ENCODE measurements around the gene RNF121.

Gene RNF121

GRCh38 chr11:71991494-71991893 is 62.6 kb downstream of the RNF121 start:
- DNase-seq: no peak

DNA sequence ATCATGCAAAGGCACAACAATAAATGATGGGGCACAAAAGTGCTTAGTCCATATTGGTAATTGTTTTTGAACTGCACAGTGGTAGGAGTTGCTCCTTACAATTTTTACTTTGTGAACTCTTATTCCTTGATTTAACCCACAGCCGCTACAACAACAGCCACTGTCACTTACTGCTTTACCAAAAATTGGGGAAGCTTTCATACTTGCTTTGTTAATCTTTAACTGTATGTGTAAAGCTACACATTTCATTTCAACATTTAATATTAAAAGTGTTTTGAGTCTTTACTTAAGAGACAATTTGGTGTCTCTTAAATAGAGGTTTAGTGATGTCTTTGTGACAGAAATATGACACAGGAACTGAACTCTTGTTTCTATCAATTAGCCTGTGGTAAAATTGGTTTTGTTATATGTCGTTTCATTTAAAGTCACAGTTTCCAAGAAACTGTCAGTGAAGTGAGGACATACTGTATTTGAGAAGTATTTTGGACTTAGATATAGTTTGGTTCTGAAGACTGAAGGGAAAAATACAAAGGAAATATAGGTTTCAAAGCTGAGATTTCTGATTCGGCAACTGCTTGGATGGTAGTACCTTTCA is 63.4 kb downstream of the RNF121 start:
- no peak for DNase-seq

DNA sequence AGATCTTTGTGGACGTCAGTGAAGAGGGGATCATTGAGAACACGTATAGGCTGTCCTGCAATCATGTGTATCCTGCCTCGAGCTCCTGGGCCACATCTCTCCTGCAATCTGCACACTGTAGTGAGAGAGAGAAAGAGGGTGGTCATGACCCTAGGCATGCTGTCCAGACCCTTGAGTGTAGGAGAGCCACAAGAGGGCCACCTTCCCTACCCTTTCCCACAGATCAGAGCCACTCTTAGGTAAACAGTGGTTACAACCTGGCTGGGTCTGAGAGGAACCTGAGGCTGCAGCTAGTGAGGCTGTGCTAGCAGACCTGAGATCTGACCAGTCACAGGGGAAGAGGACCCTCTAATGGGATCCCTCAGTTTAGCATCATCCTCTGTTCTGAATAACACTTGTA is 65.9 kb downstream of the RNF121 start:
- no peak for DNase-seq

GRCh38 chr11:71995726-71996291 is 67.0 kb downstream of the RNF121 start:
- DNase-seq: no peak

DNA sequence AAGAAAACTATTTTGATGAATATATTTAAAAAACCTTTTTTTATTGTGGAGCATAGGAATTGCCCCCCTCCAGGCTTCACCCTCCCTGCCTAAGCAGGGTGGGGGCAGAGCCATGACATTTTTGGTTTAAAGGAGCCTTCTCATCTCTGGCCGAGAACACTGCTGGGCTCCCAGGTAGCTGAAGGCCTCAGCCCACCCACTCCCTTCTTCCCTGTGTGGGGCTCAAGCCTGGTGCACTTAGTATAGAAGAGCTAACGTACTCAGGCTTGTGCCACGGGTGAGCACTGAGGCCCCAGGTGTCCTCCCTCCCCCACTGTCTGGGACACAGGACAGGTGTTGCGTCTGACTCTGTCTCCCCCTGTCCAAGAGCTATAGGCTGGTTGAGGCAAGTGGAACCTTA is 67.7 kb downstream of the RNF121 start:
- no peak for DNase-seq

DNA sequence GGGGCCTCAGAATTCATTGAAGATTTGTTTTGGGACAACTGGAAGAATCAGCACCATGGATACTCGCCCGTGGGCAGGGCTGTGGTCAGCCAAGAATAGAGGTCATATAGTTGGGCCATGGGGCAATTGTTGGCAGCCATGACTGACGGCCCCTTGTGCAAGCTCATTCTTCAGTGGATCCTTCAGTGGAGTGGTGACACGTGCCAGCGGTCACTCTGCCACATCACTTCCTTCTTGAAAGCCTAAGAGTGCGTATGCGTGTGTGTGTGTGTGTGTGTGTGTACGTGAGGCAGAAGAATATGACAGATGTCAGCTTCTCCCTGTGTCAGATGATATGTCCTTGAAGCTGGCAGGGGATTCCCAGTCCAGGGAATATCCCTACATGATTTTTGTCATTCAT is 68.1 kb downstream of the RNF121 start:
- no peak for DNase-seq

GRCh38 chr11:71997594-71997993 is 68.7 kb downstream of the RNF121 start:
- no peak for DNase-seq

GRCh38 chr11:71998061-71998460 is 69.2 kb downstream of the RNF121 start:
- no peak for DNase-seq

DNA sequence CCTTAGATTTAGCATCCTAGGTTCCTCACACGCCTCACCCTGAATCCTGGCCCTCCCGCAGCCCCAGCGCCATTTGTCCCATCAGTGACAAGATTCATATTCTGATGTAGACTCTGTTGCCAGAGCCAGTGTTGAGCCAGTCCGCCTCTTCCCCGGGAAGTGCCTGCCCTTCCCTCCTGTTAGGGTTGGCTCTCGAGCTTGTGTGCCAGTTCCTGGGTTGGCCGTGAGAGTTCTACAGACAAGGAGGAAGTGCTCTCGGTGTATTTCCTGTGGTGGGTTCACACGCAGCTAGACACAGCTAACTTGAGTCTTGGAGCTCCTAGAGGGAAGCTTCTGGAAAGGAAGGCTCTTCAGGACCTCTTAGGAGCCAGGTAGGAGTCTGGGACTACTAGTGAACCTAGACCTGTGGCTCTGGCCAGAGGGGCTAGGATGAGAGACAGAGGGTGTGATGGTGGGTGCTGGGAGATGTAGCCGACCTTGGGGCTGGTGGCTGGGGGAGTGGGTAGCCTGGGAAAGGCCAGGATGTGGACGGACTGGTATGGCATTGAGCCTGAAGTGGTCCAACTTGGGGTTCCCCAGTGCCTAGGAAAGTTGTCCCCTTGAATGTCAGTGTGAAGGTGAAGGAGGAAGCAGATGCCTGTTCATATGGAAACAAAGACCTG is 69.9 kb downstream of the RNF121 start, which contains the start of gene IL18BP:
Gene IL18BP, plus strand, starts transcription at position 261 of the 662 bp plus-strand sequence. CDS start 1,076 bp downstream, outside the sequence.
- no peak for DNase-seq

- no peak for DNase-seq
Measured at GRCh38 chr11:71999362-71999761, 70.5 kb downstream of the RNF121 start.

DNA sequence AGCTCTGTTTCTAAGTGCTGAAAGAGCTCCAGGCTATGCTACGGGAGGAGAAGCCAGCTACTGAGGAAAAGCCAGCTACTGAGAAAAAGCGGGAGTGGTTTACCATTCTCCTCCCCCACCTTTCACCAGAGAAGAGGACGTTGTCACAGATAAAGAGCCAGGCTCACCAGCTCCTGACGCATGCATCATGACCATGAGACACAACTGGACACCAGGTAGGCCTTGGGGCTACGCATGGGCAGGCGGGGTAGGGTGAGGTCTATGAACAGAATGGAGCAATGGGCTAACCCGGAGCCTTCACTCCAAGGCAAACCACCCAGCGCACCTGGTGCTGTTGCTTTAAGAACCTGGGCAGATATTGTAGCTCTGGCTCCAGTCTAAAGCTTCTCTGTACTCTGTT is 71.0 kb downstream of the RNF121 start:
- DNase-seq: no peak

DNA sequence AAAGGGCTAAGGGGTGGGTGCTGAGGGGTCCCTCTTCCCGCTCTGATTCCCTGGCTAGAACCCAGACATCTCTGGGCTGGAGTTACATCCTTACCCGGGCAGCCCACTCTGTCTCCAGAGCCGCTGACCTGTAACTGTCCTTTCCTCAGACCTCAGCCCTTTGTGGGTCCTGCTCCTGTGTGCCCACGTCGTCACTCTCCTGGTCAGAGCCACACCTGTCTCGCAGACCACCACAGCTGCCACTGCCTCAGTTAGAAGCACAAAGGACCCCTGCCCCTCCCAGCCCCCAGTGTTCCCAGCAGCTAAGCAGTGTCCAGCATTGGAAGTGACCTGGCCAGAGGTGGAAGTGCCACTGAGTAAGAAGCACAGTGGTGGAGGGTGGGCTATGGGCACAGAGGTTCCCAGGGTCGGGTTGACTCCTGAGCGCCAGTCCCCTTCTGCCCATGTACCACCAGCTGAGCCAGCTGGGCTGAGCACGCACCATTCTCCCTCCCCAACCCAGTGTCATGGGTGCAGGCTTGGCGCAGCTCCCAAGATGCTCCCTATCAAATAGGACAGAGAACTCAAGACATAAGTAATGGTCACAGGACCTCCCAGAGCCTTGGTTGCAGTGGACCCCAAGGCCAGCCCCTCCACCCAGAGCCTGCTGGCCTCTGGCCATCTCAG is 71.5 kb downstream of the RNF121 start:
- DNase-seq: no peak

DNA sequence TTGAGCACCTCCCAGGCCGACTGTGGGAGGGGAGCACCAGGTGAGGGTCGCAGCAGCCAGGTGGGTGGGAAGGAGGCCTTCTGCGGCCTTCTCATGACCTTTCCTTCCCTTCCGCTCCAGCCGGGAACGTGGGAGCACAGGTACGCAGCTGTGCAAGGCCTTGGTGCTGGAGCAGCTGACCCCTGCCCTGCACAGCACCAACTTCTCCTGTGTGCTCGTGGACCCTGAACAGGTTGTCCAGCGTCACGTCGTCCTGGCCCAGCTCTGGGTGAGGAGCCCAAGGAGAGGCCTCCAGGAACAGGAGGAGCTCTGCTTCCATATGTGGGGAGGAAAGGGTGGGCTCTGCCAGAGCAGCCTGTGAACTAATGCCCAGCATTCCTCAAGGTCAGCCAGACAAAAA is 72.4 kb downstream of the RNF121 start:
- DNase-seq: no peak

DNA sequence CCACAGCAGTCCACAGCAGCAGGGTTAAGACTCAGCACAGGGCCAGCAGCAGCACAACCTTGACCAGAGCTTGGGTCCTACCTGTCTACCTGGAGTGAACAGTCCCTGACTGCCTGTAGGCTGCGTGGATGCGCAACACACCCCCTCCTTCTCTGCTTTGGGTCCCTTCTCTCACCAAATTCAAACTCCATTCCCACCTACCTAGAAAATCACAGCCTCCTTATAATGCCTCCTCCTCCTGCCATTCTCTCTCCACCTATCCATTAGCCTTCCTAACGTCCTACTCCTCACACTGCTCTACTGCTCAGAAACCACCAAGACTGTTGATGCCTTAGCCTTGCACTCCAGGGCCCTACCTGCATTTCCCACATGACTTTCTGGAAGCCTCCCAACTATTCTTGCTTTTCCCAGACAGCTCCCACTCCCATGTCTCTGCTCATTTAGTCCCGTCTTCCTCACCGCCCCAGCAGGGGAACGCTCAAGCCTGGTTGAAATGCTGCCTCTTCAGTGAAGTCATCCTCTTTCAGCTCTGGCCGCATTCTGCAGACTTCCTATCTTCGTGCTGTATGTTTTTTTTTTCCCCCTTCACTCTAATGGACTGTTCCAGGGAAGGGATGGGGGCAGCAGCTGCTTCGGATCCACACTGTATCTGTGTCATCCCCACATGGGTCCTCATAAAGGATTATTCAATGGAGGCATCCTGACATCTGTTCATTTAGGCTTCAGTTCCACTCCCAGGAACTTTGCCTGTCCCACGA is 73.2 kb downstream of the RNF121 start:
- DNase-seq: no peak

DNA sequence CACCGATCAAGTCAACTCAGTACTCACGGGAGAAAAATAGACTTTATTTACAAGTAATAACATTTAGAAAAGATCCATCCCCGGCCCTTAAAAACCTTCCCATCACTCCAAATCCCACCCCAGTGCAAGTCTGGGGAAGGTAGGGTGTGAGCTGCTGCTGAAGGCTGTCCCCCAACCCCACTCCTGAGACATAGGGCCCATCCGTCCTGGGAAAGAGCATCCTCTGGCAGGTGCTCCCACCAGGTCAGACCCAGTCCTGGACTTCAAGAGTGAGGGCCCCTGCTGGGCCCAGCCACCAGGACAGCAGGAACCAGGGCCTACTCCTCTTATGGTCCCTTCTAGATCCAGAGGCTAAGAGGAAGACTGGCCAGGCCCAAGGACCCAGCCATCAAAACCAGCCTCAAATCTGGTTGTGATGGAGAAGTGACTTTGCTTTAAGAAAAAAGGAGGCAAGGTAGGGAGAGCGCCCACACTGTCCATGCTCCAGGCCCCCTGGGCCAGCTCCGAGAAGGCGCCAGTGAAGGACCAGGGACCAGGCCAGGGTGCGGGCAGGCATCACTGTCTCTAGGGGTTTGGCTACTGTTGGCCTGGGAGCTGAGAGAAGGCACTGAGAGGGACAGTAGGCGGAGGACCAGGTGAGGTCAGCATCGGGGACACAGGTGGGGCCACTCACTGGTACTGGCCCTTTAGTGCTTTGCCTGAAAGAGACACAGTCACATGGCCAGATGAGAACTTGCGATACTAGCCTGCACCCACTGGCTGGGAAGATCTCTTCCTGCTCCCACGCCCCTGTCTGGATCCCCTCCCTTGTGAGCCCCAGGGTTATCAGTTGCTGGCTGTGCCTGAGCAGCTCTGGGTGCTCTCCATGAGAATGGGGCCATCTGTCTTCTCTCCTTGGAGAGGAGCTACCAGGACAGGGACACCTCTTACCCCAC is 74.3 kb downstream of the RNF121 start:
- no peak for DNase-seq

DNA sequence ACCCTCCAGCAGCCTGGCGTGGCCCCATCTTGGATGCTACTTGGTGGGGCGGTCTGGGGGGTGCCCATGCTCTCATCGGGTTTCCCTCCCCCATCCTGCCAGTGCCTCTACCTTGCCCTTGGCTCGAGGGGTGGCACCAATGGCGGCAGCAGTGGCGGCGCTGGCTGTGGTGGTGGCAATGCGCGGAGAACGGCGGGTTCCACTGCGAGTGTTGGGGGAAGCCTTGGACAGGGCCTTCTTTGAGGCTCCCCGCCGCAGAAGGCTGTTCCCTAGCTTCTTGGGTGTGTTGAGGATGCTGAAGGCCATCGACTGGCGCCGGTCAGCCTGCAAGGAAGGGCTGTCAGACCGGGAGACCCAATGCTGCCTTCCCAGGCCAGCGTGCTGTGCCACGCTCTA is 74.9 kb downstream of the RNF121 start:
- DNase-seq: no peak

DNA sequence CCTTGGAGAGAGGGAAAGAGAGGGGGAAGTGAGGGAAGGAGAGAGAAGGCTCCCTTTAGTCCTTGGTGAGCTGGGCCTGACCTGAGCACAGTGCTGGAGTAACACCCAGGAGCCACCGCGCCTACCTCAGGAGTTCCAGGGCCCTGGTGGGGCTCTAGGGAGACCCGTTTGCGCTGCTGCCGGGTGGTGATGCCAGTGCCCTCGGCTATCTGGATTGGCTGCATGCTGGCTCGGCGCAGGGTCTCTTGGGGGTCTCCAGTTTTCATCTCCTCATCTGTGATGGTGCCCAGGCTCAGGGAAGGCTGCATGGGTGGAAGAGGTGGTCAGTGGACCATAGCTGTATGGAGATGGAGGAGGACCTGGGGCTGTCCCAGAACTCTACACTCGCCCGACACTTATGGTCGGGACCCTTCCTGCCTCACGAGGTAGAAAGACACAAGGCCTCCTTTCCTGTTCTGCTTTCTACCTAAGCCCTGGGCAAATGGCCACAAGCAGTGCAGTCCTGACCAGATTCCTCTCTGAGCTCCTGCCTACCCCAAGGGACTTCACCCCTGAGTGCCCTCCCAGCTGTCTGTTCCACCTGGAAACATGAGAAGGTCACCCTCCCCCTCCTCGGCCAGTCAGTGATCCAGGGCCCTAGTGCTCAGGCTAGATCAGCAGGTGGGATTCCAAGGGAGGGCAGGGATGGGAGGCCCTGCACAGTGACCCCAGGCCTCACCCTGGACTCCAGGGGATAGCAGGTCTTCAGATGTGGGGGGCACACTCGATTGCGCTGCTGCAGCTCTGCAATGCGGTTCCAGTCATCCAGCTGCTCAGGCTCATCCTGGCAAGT is 75.9 kb downstream of the RNF121 start:
- no peak for DNase-seq

DNA sequence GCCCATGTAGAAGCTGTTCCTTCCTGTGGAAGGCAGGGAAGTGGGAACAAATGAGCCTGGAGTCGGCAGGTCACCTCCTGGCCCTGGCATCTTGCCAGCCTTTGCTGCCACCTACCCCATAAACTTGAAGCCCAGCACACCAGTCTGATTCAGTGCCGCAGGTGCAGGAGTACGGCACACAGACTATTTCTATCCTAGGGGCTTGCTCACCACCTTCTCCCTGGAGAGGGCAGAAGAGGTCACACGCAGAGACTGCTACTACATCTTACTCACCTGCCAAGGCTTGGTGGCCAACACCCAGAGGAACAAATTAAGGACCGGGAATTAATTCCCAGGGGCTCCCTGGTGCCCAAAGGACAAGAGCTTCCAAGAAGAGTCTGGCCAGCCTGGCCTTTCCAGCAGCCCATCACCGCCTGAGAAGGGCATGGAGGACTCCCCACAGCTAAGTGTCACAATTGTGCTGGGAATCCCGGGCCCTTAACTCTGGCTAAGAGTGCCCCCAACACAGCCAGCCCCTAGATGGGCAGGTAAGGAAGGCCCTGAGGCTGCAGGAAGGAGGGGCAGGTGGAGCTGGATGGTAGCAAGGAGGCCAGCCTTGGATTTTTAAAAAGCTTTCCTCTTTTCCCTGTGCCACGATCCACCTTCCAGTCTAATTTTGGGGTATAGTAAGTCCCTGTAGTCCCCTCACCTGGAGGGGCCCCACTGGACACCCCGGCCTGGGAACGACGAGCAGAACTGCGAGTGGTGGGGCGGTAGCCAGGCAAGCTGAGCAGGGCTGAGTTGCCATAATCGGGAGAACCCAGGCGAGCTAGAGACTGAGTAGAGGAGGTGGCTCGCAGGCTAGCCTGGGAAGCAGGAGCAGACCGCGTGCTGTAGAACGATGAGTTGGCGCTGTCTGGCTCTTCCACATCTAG is 76.8 kb downstream of the RNF121 start:
- DNase-seq: no peak

DNA sequence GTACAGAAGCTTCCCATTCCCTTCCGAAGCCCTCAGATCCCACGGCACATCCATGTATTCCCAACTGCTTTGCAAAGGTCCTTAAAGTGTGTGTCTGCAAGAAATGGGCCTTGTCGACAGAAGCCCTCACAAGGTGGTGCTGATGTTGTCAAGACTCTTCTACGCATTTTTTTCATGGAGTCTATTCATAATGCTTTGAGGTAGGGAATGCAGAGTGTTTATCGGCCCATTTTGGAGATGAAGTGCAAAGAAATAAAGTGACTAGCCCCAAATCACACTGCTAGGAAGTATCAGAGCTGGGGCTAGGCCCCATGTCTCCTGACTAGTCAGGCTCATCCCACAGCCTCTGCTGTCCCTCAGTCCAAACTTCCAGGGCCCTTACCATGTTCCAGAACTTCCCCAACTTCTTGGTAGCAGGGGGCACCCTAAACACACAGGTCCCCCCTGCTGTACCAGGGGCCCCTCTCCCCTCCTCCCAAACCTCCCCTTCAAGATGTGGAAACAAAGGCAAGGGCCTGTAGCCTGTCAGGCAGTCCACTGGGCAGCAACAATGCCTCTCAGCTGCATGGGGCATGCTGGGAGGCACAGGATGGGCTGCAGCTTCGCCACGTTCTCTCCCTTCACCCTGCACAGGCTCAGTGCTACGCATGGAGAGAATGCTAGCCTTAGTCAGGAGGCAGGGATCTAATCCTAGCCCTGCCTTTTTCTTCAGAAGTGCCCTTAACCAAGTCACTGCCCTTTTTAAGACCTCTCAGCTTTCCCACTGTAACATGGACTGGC is 77.7 kb downstream of the RNF121 start:
- no peak for DNase-seq
